HG02763 (cell line): ENCODE results near the gene ZNF618.
"Not testable (repeated sequence)": the region's sequence is repeated elsewhere in the genome, so short reads cannot be mapped to it uniquely, and the experiment has no call there.

ENCODE experiments used
- ATAC-seq: cut with Tn5 transposase; IDR thresholded peaks from one replicate; pipeline ENCODE4 v1.9.1; 2021; ENCODE audit warnings: mild to moderate bottlenecking, moderate library complexity; ENCODE audit not compliant: unreplicated experiment

The ZNF618 gene

GRCh38 chr9:113984639-113985380 is 108.7 kb downstream of the ZNF618 start:
- no peak for ATAC-seq

- ATAC-seq: no peak
These were observed 110.0 kb downstream of the ZNF618 start for GRCh38 chr9:113985968-113986585.

- no peak for ATAC-seq
These were observed 110.8 kb downstream of the ZNF618 start for GRCh38 chr9:113986931-113987330.

- no peak for ATAC-seq
These were observed 111.4 kb downstream of the ZNF618 start for GRCh38 chr9:113987526-113987925.

GRCh38 chr9:113988385-113989016 is 112.4 kb downstream of the ZNF618 start:
- ATAC-seq: no peak

- ATAC-seq: no peak
These were observed 113.1 kb downstream of the ZNF618 start for GRCh38 chr9:113989017-113989713.

GRCh38 chr9:113989714-113990569 is 113.8 kb downstream of the ZNF618 start:
- ATAC-seq: no peak

- no peak for ATAC-seq
These were observed 114.4 kb downstream of the ZNF618 start for GRCh38 chr9:113990570-113990907.

- ATAC-seq: no peak
These were observed 114.9 kb downstream of the ZNF618 start for GRCh38 chr9:113990975-113991471.

GRCh38 chr9:113991714-113992113 is 115.6 kb downstream of the ZNF618 start:
- no peak for ATAC-seq

GRCh38 chr9:113992276-113992951 is 116.3 kb downstream of the ZNF618 start:
- ATAC-seq: no peak

- ATAC-seq: no peak
These were observed 116.9 kb downstream of the ZNF618 start for GRCh38 chr9:113992994-113993393.

GRCh38 chr9:113993838-113994540 is 117.9 kb downstream of the ZNF618 start:
- ATAC-seq: no peak

GRCh38 chr9:113995401-113995800 is 119.3 kb downstream of the ZNF618 start:
- no peak for ATAC-seq

- ATAC-seq: no peak
These were observed 119.9 kb downstream of the ZNF618 start for GRCh38 chr9:113995963-113996362.

- no peak for ATAC-seq
These were observed 120.5 kb downstream of the ZNF618 start for GRCh38 chr9:113996531-113997001.

GRCh38 chr9:113997064-113997463 is 121.0 kb downstream of the ZNF618 start:
- not testable (repeated sequence) for ATAC-seq

GRCh38 chr9:113997610-113998009 is 121.5 kb downstream of the ZNF618 start:
- ATAC-seq: no peak

GRCh38 chr9:113998114-113998513 is 122.0 kb downstream of the ZNF618 start:
- ATAC-seq: no peak
